ENCODE measurements around the gene RPS6KC1. TPM values are rescaled to one million over a fixed set of nuclear protein-coding genes. Genes with fewer than 3 reads are reported as not detected.

The RPS6KC1 gene
- total and polyA plus RNA-seq, 2 of the 4 experiments (the other 2 are of a cell fraction): 7.9 to 23.7 TPM

DNA sequence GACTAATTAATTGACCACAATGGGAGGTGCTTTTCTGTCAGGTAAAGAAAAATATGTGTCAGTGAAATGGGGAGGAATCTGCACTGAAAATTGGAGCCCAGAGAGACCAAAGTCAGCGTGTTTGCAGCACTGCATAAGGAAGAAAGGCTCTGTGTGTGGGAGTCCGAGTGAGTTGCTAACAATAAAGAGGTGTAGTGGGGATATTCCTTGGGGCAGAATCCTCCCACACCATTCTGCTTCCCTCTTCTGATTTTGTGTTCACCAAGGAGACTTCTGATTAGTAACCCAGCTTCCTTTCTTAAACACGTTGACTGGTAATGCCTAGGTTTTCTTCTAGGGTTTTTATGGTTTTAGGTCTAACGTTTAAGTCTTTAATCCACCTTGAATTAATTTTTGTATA is 240.5 kb downstream of the RPS6KC1 start:
- Histone ChIP-seq H4K20me1 (ENCODE audit: insufficient read depth, low read length) (no peaks in the 10 kb centered on the region), H2AK9ac (replicated peaks; ENCODE audit: low read depth, low read length, poor library complexity) (no peak overlapping the region), H4K5ac (ENCODE audit: low read depth, low read length) (no peak overlapping the region), H3K9me3 (ENCODE audit: control insufficient read depth, insufficient read depth, low read length) (no peaks in the 10 kb centered on the region), H4K91ac (ENCODE audit: insufficient read depth, low read depth, low read length) (no peak overlapping the region), H2BK120ac (ENCODE audit: low read depth, low read length) (no peak overlapping the region), H2AFZ (replicated peaks; ENCODE audit: low read length, poor library complexity) (no peak overlapping the region), H2AK5ac (ENCODE audit: low read depth, low read length) (no peak overlapping the region), H2BK5ac (ENCODE audit: low read depth, low read length, poor library complexity, severe bottlenecking) (no peak overlapping the region), H3K27me3 (ENCODE audit: control insufficient read depth, insufficient read depth, low read length) (no peaks in the 10 kb centered on the region), H2BK20ac (ENCODE audit: low read depth, low read length) (no peak overlapping the region), H3K9me1 (ENCODE audit: insufficient read depth, low read length) (no peaks in the 10 kb centered on the region), H3K56ac (ENCODE audit: extremely low read depth, insufficient read depth, low read length) (no peak overlapping the region), H3K4me3 (ENCODE audit: insufficient read depth, low read depth, low read length) (no peak overlapping the region), H3K18ac (ENCODE audit: low read depth, low read length) (no peak overlapping the region), H3K4me2 (ENCODE audit: low read depth, low read length) (no peak overlapping the region), H3K14ac (replicated peaks; ENCODE audit: low read depth, low read length) (no peak overlapping the region), H3K27ac (ENCODE audit: insufficient read depth, low read length) (no peak overlapping the region), H3K23ac (ENCODE audit: low read depth, low read length) (no peak overlapping the region), H3K9ac (ENCODE audit: low read depth, low read length) (no peak overlapping the region), H2BK15ac (ENCODE audit: low read depth, low read length) (no peak overlapping the region), H4K8ac (ENCODE audit: low read depth in 2 of 2, low read length in 2 of 2) (no peak overlapping the region), H3K79me1 (ENCODE audit: low read depth in 1 of 2, low read length in 2 of 2) (no peaks in the 10 kb centered on the region), H3K4me1 (ENCODE audit: control insufficient read depth, insufficient read depth, low read length) (peaks cover 2% of the 10 kb centered on the region; the same call in 1 of the 2 replicates), H3K36me3 (ENCODE audit: control insufficient read depth, insufficient read depth, low read length) (no peaks in the 10 kb centered on the region), H3K4ac (ENCODE audit: low read depth, low read length) (no peak overlapping the region)
- no TSS peak for BruUV-seq (replicated peaks)
- intact Hi-C loops (cut with micrococcal nuclease) (no loop called here), dilution Hi-C loops (cut with HindIII; ENCODE audit: low sequenced_read_pairs, unreplicated experiment) (no loop called here), in situ Hi-C loops (cut with MboI; ENCODE audit: low sequenced_read_pairs) (no loop called here)
- ATAC-seq (ENCODE audit: low read depth) (no peak), DNase-seq (no peak)
- TF ChIP-seq NFE2L2 (IDR thresholded peaks at IDR 0.05; ENCODE audit: low read depth, low read length): no peak
- TF ChIP-seq CEBPB (IDR thresholded peaks at IDR 0.05; ENCODE audit: low read depth, low read length): no peak
- no peak for TF ChIP-seq FOS (IDR thresholded peaks at IDR 0.05; ENCODE audit: low read depth, low read length)
- TF ChIP-seq RCOR1 (IDR thresholded peaks at IDR 0.05; ENCODE audit: insufficient replicate concordance, low read length): no peak
- TF ChIP-seq, protein P1, sequence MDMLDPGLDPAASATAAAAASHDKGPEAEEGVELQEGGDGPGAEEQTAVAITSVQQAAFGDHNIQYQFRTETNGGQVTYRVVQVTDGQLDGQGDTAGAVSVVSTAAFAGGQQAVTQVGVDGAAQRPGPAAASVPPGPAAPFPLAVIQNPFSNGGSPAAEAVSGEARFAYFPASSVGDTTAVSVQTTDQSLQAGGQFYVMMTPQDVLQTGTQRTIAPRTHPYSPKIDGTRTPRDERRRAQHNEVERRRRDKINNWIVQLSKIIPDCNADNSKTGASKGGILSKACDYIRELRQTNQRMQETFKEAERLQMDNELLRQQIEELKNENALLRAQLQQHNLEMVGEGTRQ (IDR thresholded peaks at IDR 0.05; ENCODE audit: low read depth, low read length): no peak
- TF ChIP-seq, protein P2, sequence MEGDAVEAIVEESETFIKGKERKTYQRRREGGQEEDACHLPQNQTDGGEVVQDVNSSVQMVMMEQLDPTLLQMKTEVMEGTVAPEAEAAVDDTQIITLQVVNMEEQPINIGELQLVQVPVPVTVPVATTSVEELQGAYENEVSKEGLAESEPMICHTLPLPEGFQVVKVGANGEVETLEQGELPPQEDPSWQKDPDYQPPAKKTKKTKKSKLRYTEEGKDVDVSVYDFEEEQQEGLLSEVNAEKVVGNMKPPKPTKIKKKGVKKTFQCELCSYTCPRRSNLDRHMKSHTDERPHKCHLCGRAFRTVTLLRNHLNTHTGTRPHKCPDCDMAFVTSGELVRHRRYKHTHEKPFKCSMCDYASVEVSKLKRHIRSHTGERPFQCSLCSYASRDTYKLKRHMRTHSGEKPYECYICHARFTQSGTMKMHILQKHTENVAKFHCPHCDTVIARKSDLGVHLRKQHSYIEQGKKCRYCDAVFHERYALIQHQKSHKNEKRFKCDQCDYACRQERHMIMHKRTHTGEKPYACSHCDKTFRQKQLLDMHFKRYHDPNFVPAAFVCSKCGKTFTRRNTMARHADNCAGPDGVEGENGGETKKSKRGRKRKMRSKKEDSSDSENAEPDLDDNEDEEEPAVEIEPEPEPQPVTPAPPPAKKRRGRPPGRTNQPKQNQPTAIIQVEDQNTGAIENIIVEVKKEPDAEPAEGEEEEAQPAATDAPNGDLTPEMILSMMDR (conservative IDR thresholded peaks at IDR 0.05; ENCODE audit: low read depth, low read length): no peak
- TF ChIP-seq MAZ (IDR thresholded peaks at IDR 0.05; ENCODE audit: borderline replicate concordance, low read depth, low read length): no peak
- TF ChIP-seq MAFK (IDR thresholded peaks at IDR 0.05; ENCODE audit: low read depth, low read length): no peak
- no peak for TF ChIP-seq RFX5 (IDR thresholded peaks at IDR 0.05; ENCODE audit: low read depth, low read length)
- TF ChIP-seq CHD1 (IDR thresholded peaks at IDR 0.05; ENCODE audit: low read depth, low read length): no peak
- TF ChIP-seq RAD21 (IDR thresholded peaks at IDR 0.05; ENCODE audit: low read length): no peak
- no peak for TF ChIP-seq SMC3 (IDR thresholded peaks at IDR 0.05; ENCODE audit: low read depth, low read length)
- TF ChIP-seq, protein P3, sequence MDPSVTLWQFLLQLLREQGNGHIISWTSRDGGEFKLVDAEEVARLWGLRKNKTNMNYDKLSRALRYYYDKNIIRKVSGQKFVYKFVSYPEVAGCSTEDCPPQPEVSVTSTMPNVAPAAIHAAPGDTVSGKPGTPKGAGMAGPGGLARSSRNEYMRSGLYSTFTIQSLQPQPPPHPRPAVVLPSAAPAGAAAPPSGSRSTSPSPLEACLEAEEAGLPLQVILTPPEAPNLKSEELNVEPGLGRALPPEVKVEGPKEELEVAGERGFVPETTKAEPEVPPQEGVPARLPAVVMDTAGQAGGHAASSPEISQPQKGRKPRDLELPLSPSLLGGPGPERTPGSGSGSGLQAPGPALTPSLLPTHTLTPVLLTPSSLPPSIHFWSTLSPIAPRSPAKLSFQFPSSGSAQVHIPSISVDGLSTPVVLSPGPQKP (IDR thresholded peaks at IDR 0.05; ENCODE audit: borderline replicate concordance, low read depth, low read length): no peak
- TF ChIP-seq BHLHE40 (IDR thresholded peaks at IDR 0.05; ENCODE audit: low read depth, low read length): no peak
- TF ChIP-seq MXI1 (IDR thresholded peaks at IDR 0.05; ENCODE audit: borderline replicate concordance, low read depth, low read length): no peak
- TF ChIP-seq POLR2A (IDR thresholded peaks at IDR 0.05; ENCODE audit: low read depth, low read length): no peak
- POLR2A ChIA-PET (ENCODE audit: unreplicated experiment): no interaction called here
- no CpG with 5 or more reads among the region's 4 CpGs for WGBS, 2 experiments (ENCODE audit: extremely low coverage in 2 of 2, insufficient read length in 1 of 2)
- CTCF ChIA-PET: no interaction called here
